Fibroblast of lung (primary cell): Measurements from ENCODE around the gene PCDH15. TPM values are rescaled to one million over a fixed set of nuclear protein-coding genes. Genes with fewer than 3 reads are reported as not detected.

Experiments used
- DNase-seq, 2 donors: peaks; one replicate each; pipeline versions ENCODE4 v3.0.0 to v3.0.0-alpha.2; 2010; ENCODE audit warnings: low read depth in 2 of 2
- H2AFZ ChIP-seq: 2 replicates; pipeline ENCODE4 v1.5.1; 2012; ENCODE audit warnings: low read length, control low read depth, inconsistent platforms
- H3K27ac ChIP-seq: 2 replicates; pipeline ENCODE4 v1.5.1; 2011; ENCODE audit warnings: low read length, control low read depth; ENCODE audit not compliant: insufficient read depth
- H3K27me3 ChIP-seq: 2 replicates; pipeline ENCODE4 v1.5.1; 2011; ENCODE audit warnings: mild to moderate bottlenecking, low read length; ENCODE audit not compliant: control insufficient read depth, insufficient read depth
- H3K36me3 ChIP-seq: 2 replicates; pipeline ENCODE4 v1.5.1; 2011; ENCODE audit warnings: low read length; ENCODE audit not compliant: control insufficient read depth, insufficient read depth
- H3K4me1 ChIP-seq: 2 replicates; pipeline ENCODE4 v1.5.1; 2011; ENCODE audit warnings: low read length; ENCODE audit not compliant: control insufficient read depth, insufficient read depth; ENCODE audit errors: extremely low read depth
- H3K4me2 ChIP-seq: 2 replicates; pipeline ENCODE4 v1.5.1; 2011; ENCODE audit warnings: low read length, control low read depth; ENCODE audit not compliant: insufficient read depth; ENCODE audit errors: extremely low read depth
- H3K4me3 ChIP-seq, 4 experiments: fragments of 200-600 bp in 1 of 4; sonication (generic) in 1 of 4; replicated peaks in 1 of 4; 2 replicates each; pipeline ENCODE4 v1.5.1; 2011 to 2016; ENCODE audit warnings: low read length in 4 of 4, low read depth in 3 of 4, mild to moderate bottlenecking in 3 of 4, control low read depth in 2 of 4, inconsistent platforms in 1 of 4, mixed read lengths in 1 of 4; ENCODE audit not compliant: insufficient read depth in 1 of 4; ENCODE audit errors: control extremely low read depth in 1 of 4
- H3K79me2 ChIP-seq: 2 replicates; pipeline ENCODE4 v1.5.1; 2012; ENCODE audit warnings: mild to moderate bottlenecking, low read length, inconsistent platforms; ENCODE audit not compliant: control insufficient read depth, insufficient read depth
- H3K9ac ChIP-seq: 2 replicates; pipeline ENCODE4 v1.5.1; 2011; ENCODE audit warnings: mild to moderate bottlenecking, low read length, control low read depth; ENCODE audit not compliant: insufficient read depth
- H3K9me3 ChIP-seq: 2 replicates; pipeline ENCODE4 v1.5.1; 2012; ENCODE audit warnings: low read depth, low read length; ENCODE audit not compliant: control insufficient read depth, insufficient read depth
- H4K20me1 ChIP-seq: 2 replicates; pipeline ENCODE4 v1.5.1; 2011; ENCODE audit warnings: low read length; ENCODE audit not compliant: control insufficient read depth, insufficient read depth; ENCODE audit errors: extremely low read depth
- EZH2 ChIP-seq: IDR thresholded peaks from 2 replicates; pipeline ENCODE4 v1.5.1; 2012; ENCODE audit warnings: low read length, control low read depth, mild to moderate bottlenecking; ENCODE audit errors: missing control alignments
- polyA plus RNA-seq, 2 donors: library from polyadenylated mRNA; depleted of rRNA in 1 of 2; stranded (reverse) in 1 of 2; unstranded in 1 of 2; fragments of >200 nt; gene quantifications; 2 replicates each; pipeline ENCODE4 v1.2.1, GENCODE V29; 2011 to 2012; ENCODE audit warnings: missing spikeins in 1 of 2
- total RNA-seq: library from RNA; depleted of rRNA; stranded (reverse); fragments of >200 nt; gene quantifications from 2 replicates; pipeline ENCODE4 v1.2.1, GENCODE V29; 2014
- TF ChIP-seq, protein P1 (sequence below), 2 donors: IDR thresholded peaks in 1 of 2; conservative IDR thresholded peaks in 1 of 2; 1 replicate in 1 of 2; 2 replicates in 1 of 2; pipeline ENCODE4 v1.5.1; 2011 to 2012; ENCODE audit warnings: low read length in 2 of 2, control low read depth in 1 of 2, inconsistent platforms in 1 of 2, low read depth in 1 of 2, mild to moderate bottlenecking in 1 of 2

Gene PCDH15
- total and polyA plus RNA-seq, 2 donors (not counting 1 experiment from before 2014, with no cell fraction given), result under 0.01 TPM; not detected in 1

DNA sequence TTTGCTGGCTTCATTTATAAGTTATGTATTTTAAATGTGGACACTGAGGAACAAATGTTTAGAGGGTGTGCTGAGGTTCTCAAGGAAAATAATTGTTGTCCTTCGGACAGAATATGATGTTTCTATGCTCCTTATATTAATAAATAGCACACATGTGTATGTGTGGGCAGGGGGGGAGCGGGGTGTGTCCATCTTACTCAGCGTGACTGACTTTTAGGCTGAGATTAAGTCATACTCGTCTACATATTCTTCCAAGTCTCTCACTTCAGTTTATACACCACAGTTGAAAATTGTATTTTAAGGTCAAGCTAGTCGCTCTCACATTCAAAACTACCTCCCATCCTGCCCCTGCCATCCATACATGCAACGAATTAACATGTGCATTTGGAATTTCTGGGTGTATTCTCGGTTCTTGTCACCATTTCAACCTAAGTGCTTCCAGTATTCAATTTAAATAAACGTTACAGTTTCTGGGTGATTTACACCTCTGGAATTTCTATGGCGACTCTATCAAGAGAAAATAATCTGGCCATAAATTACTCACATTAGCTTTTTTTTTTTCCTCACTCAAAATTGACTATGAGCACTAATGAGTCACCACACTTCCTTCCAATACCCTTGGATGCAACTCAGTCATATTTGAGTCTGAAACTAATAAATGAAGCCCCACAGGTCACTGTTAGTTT is 3.3 kb downstream of the PCDH15 start:
- Histone ChIP-seq H3K27ac (no peak overlapping the region), H3K4me1 (no peaks in the 10 kb centered on the region), H3K27me3 (no peaks in the 10 kb centered on the region), H3K4me3 (no peak overlapping the region), H2AFZ (no peak overlapping the region), H3K9ac (no peak overlapping the region), H3K9me3 (no peaks in the 10 kb centered on the region), H3K4me2 (peak overlapping the region; percentile 13), H4K20me1 (no peaks in the 10 kb centered on the region), H3K36me3 (no peaks in the 10 kb centered on the region), H3K79me2 (no peaks in the 10 kb centered on the region)
- no peak for TF ChIP-seq EZH2
- TF ChIP-seq, protein P1, sequence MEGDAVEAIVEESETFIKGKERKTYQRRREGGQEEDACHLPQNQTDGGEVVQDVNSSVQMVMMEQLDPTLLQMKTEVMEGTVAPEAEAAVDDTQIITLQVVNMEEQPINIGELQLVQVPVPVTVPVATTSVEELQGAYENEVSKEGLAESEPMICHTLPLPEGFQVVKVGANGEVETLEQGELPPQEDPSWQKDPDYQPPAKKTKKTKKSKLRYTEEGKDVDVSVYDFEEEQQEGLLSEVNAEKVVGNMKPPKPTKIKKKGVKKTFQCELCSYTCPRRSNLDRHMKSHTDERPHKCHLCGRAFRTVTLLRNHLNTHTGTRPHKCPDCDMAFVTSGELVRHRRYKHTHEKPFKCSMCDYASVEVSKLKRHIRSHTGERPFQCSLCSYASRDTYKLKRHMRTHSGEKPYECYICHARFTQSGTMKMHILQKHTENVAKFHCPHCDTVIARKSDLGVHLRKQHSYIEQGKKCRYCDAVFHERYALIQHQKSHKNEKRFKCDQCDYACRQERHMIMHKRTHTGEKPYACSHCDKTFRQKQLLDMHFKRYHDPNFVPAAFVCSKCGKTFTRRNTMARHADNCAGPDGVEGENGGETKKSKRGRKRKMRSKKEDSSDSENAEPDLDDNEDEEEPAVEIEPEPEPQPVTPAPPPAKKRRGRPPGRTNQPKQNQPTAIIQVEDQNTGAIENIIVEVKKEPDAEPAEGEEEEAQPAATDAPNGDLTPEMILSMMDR (conservative IDR thresholded peaks at IDR 0.05 in 1 of 2, IDR thresholded peaks at IDR 0.05 in 1 of 2; ENCODE audit: low read depth in 1 of 2, low read length in 2 of 2), result no peak
- DNase-seq, result peak; percentile 43 to 80

DNA sequence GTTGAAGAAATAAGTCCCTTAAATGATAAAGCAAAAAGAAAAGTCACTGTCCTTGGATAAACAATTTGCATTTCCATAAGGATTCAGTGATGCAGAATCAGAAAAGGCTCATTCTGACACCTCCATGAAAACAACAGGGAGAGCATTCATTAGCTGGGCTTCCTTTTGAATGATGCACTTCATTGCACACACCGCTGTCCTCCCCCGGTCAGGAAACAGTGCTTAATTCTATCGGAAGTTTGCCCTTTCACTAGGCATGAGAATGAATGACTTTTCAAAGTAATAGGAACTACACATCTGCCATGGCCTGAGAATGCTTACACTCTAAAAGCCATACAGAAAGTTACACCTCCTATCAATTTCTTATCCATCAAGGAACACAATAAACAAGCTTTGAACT is 4.2 kb downstream of the PCDH15 start:
- Histone ChIP-seq H2AFZ (no peak overlapping the region), H4K20me1 (no peaks in the 10 kb centered on the region), H3K4me2 (no peak overlapping the region), H3K27ac (no peak overlapping the region), H3K36me3 (no peaks in the 10 kb centered on the region), H3K9ac (no peak overlapping the region), H3K79me2 (no peaks in the 10 kb centered on the region), H3K4me1 (no peaks in the 10 kb centered on the region), H3K9me3 (no peaks in the 10 kb centered on the region), H3K27me3 (no peaks in the 10 kb centered on the region), H3K4me3 (no peak overlapping the region)
- TF ChIP-seq, protein P1 (conservative IDR thresholded peaks at IDR 0.05 in 1 of 2, IDR thresholded peaks at IDR 0.05 in 1 of 2; ENCODE audit: low read depth in 1 of 2, low read length in 2 of 2), result no peak
- TF ChIP-seq EZH2, result no peak
- DNase-seq, result no peak

DNA sequence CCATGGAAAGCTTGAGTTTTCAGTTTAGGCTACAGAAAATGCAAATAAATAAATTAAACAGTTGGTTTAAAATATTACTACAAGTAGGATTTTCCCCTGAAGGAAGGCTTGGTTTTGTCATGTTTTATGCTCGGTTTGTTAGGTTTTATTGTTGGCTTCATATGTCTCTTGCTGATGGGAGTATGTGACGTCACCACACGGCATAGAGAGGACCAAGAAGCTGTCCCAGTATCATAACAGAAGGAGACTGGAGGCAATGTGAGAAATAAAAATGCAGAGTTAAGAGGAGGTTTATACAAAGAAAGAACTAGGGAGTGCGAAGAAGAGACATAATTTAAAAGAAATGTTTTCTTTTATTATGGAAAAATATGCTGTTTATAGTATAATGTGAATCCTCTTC is 24.4 kb downstream of the PCDH15 start:
- no peak overlapping the region for H3K27ac ChIP-seq
- H4K20me1 ChIP-seq, result no peaks in the 10 kb centered on the region
- no peak overlapping the region for H3K4me2 ChIP-seq
- no peak overlapping the region for H3K4me3 ChIP-seq
- no peak overlapping the region for H2AFZ ChIP-seq
- no peaks in the 10 kb centered on the region for H3K79me2 ChIP-seq
- H3K9me3 ChIP-seq, result no peaks in the 10 kb centered on the region
- TF ChIP-seq, protein P1 (conservative IDR thresholded peaks at IDR 0.05 in 1 of 2, IDR thresholded peaks at IDR 0.05 in 1 of 2; ENCODE audit: low read depth in 1 of 2, low read length in 2 of 2), result no peak
- TF ChIP-seq EZH2, result no peak
- no peaks in the 10 kb centered on the region for H3K27me3 ChIP-seq
- no peaks in the 10 kb centered on the region for H3K36me3 ChIP-seq
- no peaks in the 10 kb centered on the region for H3K4me1 ChIP-seq
- no peak for DNase-seq
- no peak overlapping the region for H3K9ac ChIP-seq
